Measurements from ENCODE around the gene POU3F3. TPM values are rescaled to one million over a fixed set of nuclear protein-coding genes. Genes with fewer than 3 reads are reported as not detected.

POU3F3 gene
- polyA plus RNA-seq, 3 donors, result not detected

DNA sequence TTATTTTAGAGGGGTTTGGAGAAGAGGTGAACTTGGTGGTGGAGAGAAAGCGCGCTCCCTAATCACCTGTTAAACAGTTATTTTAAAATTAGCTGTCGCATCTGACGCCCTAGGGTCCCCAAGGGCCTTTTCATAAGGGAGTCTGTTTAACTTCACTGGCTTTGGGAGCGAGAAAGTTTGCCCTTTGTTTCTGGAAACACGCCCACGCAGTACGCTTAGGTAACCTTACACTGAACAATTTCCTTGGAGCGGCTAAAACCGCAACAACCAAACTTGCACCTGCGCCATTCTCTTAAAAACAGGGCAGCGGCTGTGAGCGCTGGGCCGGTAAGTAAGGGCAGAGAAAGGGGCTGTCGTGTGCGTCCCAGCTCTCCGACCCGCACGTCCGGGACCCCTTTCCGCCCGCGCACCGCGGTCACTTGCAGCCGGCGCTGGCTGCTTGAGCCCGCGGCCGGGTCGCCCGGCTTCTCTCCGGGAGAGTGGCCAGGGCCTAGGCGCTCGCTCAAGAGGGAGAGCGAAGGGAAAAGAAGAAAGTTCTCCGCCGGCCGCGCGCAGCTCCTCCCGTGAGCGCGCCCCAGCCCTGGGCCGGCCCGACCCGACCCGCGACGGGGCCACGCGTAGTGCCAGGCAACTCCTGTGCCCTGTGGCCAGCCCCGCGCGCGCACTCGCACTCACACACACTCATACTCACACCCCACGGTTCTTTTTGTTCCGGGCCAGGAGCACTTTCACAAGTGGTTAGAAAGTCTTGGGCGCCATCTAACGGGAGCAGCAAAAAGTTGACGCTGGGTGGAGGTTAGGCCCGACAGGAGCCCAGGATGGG is 19.2 kb downstream of the POU3F3 start:
- TF ChIP-seq, protein P1, sequence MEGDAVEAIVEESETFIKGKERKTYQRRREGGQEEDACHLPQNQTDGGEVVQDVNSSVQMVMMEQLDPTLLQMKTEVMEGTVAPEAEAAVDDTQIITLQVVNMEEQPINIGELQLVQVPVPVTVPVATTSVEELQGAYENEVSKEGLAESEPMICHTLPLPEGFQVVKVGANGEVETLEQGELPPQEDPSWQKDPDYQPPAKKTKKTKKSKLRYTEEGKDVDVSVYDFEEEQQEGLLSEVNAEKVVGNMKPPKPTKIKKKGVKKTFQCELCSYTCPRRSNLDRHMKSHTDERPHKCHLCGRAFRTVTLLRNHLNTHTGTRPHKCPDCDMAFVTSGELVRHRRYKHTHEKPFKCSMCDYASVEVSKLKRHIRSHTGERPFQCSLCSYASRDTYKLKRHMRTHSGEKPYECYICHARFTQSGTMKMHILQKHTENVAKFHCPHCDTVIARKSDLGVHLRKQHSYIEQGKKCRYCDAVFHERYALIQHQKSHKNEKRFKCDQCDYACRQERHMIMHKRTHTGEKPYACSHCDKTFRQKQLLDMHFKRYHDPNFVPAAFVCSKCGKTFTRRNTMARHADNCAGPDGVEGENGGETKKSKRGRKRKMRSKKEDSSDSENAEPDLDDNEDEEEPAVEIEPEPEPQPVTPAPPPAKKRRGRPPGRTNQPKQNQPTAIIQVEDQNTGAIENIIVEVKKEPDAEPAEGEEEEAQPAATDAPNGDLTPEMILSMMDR (IDR thresholded peaks at IDR 0.05), result peak; percentile 66
- peaks cover 0 to 4% of the 10 kb centered on the region in 2 donors for H3K36me3 Mint-ChIP-seq
- peak overlapping the region; percentile 81 for H2AFZ ChIP-seq (ENCODE audit: insufficient read depth, low read depth, low read length, poor library complexity, severe bottlenecking)
- peaks cover 14 to 17% of the 10 kb centered on the region in 2 donors for H3K4me1 ChIP-seq (ENCODE audit: control insufficient read depth in 1 of 2, insufficient read depth in 2 of 2, low read length in 2 of 2)
- intact Hi-C loops (cut with micrococcal nuclease), result loop anchor here in 1 of 2 donors (10.0 kb wide), 1 partner anchor 1708 kb away; no protein-coding TSS in a partner anchor
- DNase-seq, result peak; percentile 45 to 64 (median 53)
- peaks cover 24% of the 10 kb centered on the region for H3K4me1 Mint-ChIP-seq
- H3K4me2 ChIP-seq (replicated peaks; ENCODE audit: extremely low read depth, low read length, poor library complexity, severe bottlenecking), result peak overlapping the region; percentile 81
- H3K4me3 Mint-ChIP-seq, result peak overlapping the region; percentile 68 to 88
- no peak overlapping the region for H3K27ac ChIP-seq (ENCODE audit: low read depth in 1 of 2, low read length in 2 of 2)
- H3K27me3 Mint-ChIP-seq (ENCODE audit: low read depth in 3 of 3), result peaks cover 65 to 77% (median 70%) of the 10 kb centered on the region in 3 donors
- peak overlapping the region; percentile 7 to 76 (median 33) for H3K4me3 ChIP-seq (replicated peaks in 1 of 3; ENCODE audit: low read depth in 2 of 3, low read length in 3 of 3)
- peaks cover 0 to 24% (median 4%) of the 10 kb centered on the region in 7 donors for H3K9me3 Mint-ChIP-seq
- H3K27ac Mint-ChIP-seq, result no peak overlapping the region
- peaks cover 0 to 41% of the 10 kb centered on the region in 2 donors for H3K9me3 ChIP-seq (replicated peaks in 1 of 2; ENCODE audit: control insufficient read depth in 1 of 2, insufficient read depth in 1 of 2, low read length in 2 of 2)
- peak overlapping the region; percentile 37 for H3K9ac ChIP-seq (ENCODE audit: insufficient read depth, low read length, poor library complexity, severe bottlenecking)
- no peaks in the 10 kb centered on the region for H3K36me3 ChIP-seq (replicated peaks in 1 of 2; ENCODE audit: control insufficient read depth in 1 of 2, insufficient read depth in 2 of 2, low read length in 2 of 2)
- under 1% methylated on average over 43 of the region's 63 CpGs for WGBS (ENCODE audit: insufficient coverage)
- no peaks in the 10 kb centered on the region for H4K20me1 ChIP-seq (ENCODE audit: insufficient read depth, low read length)
- H3K79me2 ChIP-seq (ENCODE audit: insufficient read depth, low read length), result no peaks in the 10 kb centered on the region
- peaks cover 44 to 72% of the 10 kb centered on the region in 2 donors for H3K27me3 ChIP-seq (ENCODE audit: control insufficient read depth in 2 of 2, insufficient read depth in 2 of 2, low read length in 2 of 2)

DNA sequence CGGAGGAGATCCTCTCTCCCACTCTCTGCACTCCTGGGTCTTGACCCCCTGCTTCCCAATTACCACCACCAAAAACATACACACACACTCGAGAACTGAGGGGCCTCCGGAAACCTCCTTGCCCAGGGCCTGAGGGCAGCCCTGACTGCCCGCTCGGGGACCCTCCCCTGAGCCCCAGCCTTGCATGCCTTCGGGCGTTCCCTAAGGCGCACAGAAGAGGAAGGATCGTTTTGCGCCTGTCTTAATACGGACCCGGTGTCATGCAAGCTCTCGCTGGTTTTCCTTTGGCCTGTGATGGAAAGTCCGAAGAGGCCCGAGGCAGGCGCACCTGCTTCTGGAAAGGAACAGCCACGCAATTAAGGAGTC is 19.8 kb downstream of the POU3F3 start:
- H3K9me3 Mint-ChIP-seq, result peaks cover 0 to 21% (median 4%) of the 10 kb centered on the region in 7 donors
- Histone ChIP-seq H3K36me3 (replicated peaks in 1 of 2; ENCODE audit: control insufficient read depth in 1 of 2, insufficient read depth in 2 of 2, low read length in 2 of 2) (no peaks in the 10 kb centered on the region), H4K20me1 (ENCODE audit: insufficient read depth, low read length) (no peaks in the 10 kb centered on the region), H3K4me3 (replicated peaks in 1 of 3; ENCODE audit: low read depth in 2 of 3, low read length in 3 of 3) (peak overlapping the region in 1 of 3 experiments; percentile 76), H3K4me1 (ENCODE audit: control insufficient read depth in 1 of 2, insufficient read depth in 2 of 2, low read length in 2 of 2) (peaks cover 14 to 17% of the 10 kb centered on the region in 2 donors), H3K27ac (ENCODE audit: low read depth in 1 of 2, low read length in 2 of 2) (no peak overlapping the region), H3K9me3 (replicated peaks in 1 of 2; ENCODE audit: control insufficient read depth in 1 of 2, insufficient read depth in 1 of 2, low read length in 2 of 2) (peaks cover 0 to 35% of the 10 kb centered on the region in 2 donors), H3K27me3 (ENCODE audit: control insufficient read depth in 2 of 2, insufficient read depth in 2 of 2, low read length in 2 of 2) (peaks cover 42 to 70% of the 10 kb centered on the region in 2 donors), H3K4me2 (replicated peaks; ENCODE audit: extremely low read depth, low read length, poor library complexity, severe bottlenecking) (peak overlapping the region; percentile 81), H3K79me2 (ENCODE audit: insufficient read depth, low read length) (no peaks in the 10 kb centered on the region), H3K9ac (ENCODE audit: insufficient read depth, low read length, poor library complexity, severe bottlenecking) (peak overlapping the region; percentile 37), H2AFZ (ENCODE audit: insufficient read depth, low read depth, low read length, poor library complexity, severe bottlenecking) (no peak overlapping the region)
- no peak overlapping the region for H3K27ac Mint-ChIP-seq
- peaks cover 0 to 4% of the 10 kb centered on the region in 2 donors for H3K36me3 Mint-ChIP-seq
- peaks cover 24% of the 10 kb centered on the region for H3K4me1 Mint-ChIP-seq
- WGBS (ENCODE audit: insufficient coverage), result 53% methylated on average over 12 of the region's 17 CpGs
- H3K27me3 Mint-ChIP-seq (ENCODE audit: low read depth in 3 of 3), result peaks cover 60 to 71% (median 65%) of the 10 kb centered on the region in 3 donors
- peak overlapping the region; percentile 68 to 88 for H3K4me3 Mint-ChIP-seq
- TF ChIP-seq, protein P1 (IDR thresholded peaks at IDR 0.05), result peak; percentile 25
- no peak for DNase-seq
- intact Hi-C loops (cut with micrococcal nuclease), result loop anchor here in 1 of 2 donors (10.0 kb wide), 1 partner anchor 1709 kb away; no protein-coding TSS in a partner anchor
